Umbilical cord (tissue), 1 donor: ENCODE data around the gene MUC3A. TPM values are rescaled to one million over a fixed set of nuclear protein-coding genes. Genes with fewer than 3 reads are reported as not detected.

Experiments
- total RNA-seq: library from RNA; depleted of rRNA; stranded (reverse); fragments of >200 nt; gene quantifications from one replicate; pipeline ENCODE4 v1.2.3, GENCODE V29; 2014; ENCODE audit warnings: low replicate concordance; ENCODE audit not compliant: insufficient read depth

The MUC3A gene
- total RNA-seq, 1 donor from 2014 or later: 2.2 TPM

Other genes with a start within 250 kb of the MUC3A start
- gene POP7, start 243.4 kb upstream of the MUC3A start, total RNA-seq: 20.7 TPM
- not detected for gene EPO, start 229.1 kb upstream of the MUC3A start, total RNA-seq
- not detected for gene ZAN, start 215.9 kb upstream of the MUC3A start, total RNA-seq
- 97.3 TPM for gene EPHB4, start 122.0 kb upstream of the MUC3A start, total RNA-seq
- gene SLC12A9, start 96.8 kb upstream of the MUC3A start, total RNA-seq: 20.7 TPM
- 45.5 TPM for gene TRIP6, start 82.1 kb upstream of the MUC3A start, total RNA-seq
- 15.6 TPM for gene SRRT, start 74.4 kb upstream of the MUC3A start, total RNA-seq
- gene UFSP1, start 59.8 kb upstream of the MUC3A start, total RNA-seq: 3.1 TPM
- not detected for gene ACHE, start 53.6 kb upstream of the MUC3A start, total RNA-seq
- 2.9 TPM for gene MUC12, start 20.0 kb downstream of the MUC3A start, total RNA-seq
- gene MUC17, start 70.5 kb downstream of the MUC3A start, total RNA-seq: 1.7 TPM
- 22.4 TPM for gene TRIM56, start 135.9 kb downstream of the MUC3A start, total RNA-seq
- 152 TPM for gene SERPINE1, start 177.6 kb downstream of the MUC3A start, total RNA-seq
- gene AP1S1, start 204.9 kb downstream of the MUC3A start, total RNA-seq: 43.6 TPM
- gene VGF, start 216.0 kb downstream of the MUC3A start, total RNA-seq: not detected
- 1.2 TPM for gene NAT16, start 230.8 kb downstream of the MUC3A start, total RNA-seq